Fibroblast of the aortic adventitia (primary cell): Measurements from ENCODE around the gene SALL2. TPM values are rescaled to one million over a fixed set of nuclear protein-coding genes. Genes with fewer than 3 reads are reported as not detected.

Source experiments
- DNase-seq: peaks from one replicate; pipeline ENCODE4 v3.0.0-alpha.2; 2010; ENCODE audit warnings: low read depth
- H3K4me3 ChIP-seq: 2 replicates; pipeline ENCODE4 v1.5.1; 2011; ENCODE audit warnings: low read depth, mild to moderate bottlenecking, control low read depth, low read length, moderate library complexity
- total RNA-seq: library from RNA; depleted of rRNA; stranded (reverse); fragments of >200 nt; gene quantifications from 2 replicates; pipeline ENCODE4 v1.2.3, GENCODE V29; 2012; ENCODE audit warnings: low replicate concordance
- TF ChIP-seq, protein P1 (sequence below): IDR thresholded peaks from 2 replicates; pipeline ENCODE4 v1.5.1; 2011; ENCODE audit warnings: mild to moderate bottlenecking, low read length, control low read depth, inconsistent platforms; ENCODE audit not compliant: insufficient read depth

The SALL2 gene
- total RNA-seq, 1 donor: 5.3 TPM

DNA sequence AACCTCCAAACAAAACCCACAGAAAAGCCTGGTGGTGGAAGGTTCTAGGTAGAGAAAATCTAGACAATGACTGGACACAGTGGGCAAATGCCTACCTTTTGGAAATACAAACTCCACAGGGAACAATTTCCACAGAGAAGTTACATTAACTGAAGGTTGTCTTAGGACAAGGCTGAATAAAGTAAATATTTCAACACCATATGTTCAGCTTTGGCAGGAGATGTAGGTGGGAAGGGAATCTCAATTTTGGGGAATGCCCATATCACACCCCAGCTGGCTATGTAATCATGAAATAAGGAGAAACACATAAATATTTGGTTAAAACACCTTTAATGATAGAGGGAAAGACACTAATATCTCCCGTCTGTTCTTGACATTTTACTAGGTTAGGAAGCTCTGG is 5.4 kb downstream of the SALL2 start:
- TF ChIP-seq, protein P1, sequence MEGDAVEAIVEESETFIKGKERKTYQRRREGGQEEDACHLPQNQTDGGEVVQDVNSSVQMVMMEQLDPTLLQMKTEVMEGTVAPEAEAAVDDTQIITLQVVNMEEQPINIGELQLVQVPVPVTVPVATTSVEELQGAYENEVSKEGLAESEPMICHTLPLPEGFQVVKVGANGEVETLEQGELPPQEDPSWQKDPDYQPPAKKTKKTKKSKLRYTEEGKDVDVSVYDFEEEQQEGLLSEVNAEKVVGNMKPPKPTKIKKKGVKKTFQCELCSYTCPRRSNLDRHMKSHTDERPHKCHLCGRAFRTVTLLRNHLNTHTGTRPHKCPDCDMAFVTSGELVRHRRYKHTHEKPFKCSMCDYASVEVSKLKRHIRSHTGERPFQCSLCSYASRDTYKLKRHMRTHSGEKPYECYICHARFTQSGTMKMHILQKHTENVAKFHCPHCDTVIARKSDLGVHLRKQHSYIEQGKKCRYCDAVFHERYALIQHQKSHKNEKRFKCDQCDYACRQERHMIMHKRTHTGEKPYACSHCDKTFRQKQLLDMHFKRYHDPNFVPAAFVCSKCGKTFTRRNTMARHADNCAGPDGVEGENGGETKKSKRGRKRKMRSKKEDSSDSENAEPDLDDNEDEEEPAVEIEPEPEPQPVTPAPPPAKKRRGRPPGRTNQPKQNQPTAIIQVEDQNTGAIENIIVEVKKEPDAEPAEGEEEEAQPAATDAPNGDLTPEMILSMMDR: no peak
- H3K4me3 ChIP-seq: no peak overlapping the region
- DNase-seq: no peak

- H3K4me3 ChIP-seq: no peak overlapping the region
- TF ChIP-seq, protein P1: no peak
- DNase-seq: no peak
Measured at GRCh38 chr14:21518725-21519124, 7.4 kb downstream of the SALL2 start.

GRCh38 chr14:21514341-21514740 is 11.8 kb downstream of the SALL2 start:
- TF ChIP-seq, protein P1: no peak
- no peak for DNase-seq
- H3K4me3 ChIP-seq: no peak overlapping the region

DNA sequence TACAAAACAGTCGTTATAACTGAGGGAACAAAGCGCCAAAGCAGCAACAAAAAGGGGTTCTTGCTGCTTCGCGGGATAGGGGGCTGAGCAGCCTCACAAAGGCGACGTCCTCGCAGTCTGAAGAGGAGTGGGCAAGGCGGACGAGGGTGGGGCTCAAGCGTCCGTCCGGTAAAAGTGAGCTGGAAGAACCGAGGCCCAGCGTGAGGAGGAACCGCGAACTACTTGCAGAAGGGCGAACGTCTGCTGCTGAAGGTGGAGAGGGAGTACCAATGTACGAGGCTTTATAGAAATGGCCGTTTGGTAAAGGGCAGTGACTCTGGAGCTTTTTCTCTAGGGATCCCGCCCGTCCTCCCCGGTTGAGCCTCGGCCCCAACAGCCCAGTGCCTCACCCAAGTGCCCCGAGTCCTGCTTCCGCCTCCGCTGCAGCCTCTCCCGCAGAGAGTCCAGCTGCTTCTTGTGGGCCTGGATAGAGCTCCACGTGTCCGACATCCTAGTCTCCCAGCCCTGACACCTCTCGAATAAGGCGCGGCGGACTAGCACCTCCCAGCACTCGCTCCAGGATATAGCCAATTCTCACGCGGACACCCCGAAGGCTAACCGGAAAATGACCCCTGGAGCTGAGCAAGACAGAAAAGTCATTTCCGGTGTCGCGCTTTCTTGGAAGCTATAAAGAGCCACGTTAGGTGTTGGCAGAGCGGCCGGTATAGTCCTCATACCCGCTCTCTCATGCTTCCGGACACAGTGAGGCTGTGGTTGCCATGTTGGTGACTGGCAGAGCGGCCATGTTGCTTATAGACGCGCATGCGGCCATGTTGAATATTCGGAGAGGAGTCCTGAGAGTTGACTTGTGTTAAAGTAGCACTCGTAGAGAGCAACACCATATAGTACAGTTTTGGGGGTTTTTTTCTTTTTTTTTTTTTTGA is 15.2 kb downstream of the SALL2 start, which contains the start of gene METTL3:
METTL3 (minus strand) TSS at position 606 of the 923 bp plus-strand sequence; CDS start at position 489, 117 bp downstream.
- peak; percentile 99 for DNase-seq
- TF ChIP-seq, protein P1: no peak
- peak within 1 kb of the TSS; percentile 96 for H3K4me3 ChIP-seq

DNA sequence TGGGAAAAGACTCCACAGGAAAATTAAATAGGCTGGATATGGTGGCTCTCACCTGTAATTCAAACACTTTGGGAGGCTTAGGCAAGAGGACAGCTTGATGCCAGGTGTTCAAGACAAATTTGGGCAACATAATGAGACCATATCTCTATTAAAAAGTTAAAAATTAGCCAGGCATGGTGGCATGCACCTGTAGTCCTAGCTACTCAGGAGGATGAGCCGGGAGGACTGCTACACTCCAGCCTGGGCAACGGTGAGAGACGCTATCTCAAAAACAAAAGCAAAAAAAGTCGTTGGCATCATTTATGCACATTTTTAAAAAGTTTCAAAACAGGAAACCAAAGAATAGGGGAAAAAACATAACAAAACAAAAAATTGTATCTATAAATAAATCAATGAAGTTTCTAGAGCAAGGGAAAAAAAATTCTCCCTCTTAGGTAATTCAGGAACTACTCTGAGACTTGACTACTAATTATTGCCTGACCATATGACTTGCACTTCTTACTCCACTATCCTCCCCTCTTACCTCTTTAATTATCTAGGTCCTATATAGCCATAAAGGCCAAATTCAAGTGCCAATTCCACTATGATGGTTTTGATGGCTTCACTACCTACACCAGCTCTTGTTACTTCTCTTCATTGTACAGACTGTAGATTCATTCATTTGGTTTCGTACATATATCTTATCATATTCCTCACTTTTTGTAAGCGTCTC is 16.6 kb downstream of the SALL2 start:
- TF ChIP-seq, protein P1: no peak
- no peak for DNase-seq
- H3K4me3 ChIP-seq: peak overlapping the region; percentile 96

- H3K4me3 ChIP-seq: no peak overlapping the region
- TF ChIP-seq, protein P1: no peak
- DNase-seq: no peak
Measured at GRCh38 chr14:21506557-21506956, 19.6 kb downstream of the SALL2 start.
